GM21381 (cell line): Measurements from ENCODE around the gene MIS18A.

Source experiments
- ATAC-seq: cut with Tn5 transposase; IDR thresholded peaks from one replicate; pipeline ENCODE4 v1.9.1; 2021; ENCODE audit warnings: mild to moderate bottlenecking, moderate library complexity; ENCODE audit not compliant: unreplicated experiment

The MIS18A gene

GRCh38 chr21:32256873-32257620, 21.8 kb downstream of the MIS18A start:
- ATAC-seq, result no peak

DNA sequence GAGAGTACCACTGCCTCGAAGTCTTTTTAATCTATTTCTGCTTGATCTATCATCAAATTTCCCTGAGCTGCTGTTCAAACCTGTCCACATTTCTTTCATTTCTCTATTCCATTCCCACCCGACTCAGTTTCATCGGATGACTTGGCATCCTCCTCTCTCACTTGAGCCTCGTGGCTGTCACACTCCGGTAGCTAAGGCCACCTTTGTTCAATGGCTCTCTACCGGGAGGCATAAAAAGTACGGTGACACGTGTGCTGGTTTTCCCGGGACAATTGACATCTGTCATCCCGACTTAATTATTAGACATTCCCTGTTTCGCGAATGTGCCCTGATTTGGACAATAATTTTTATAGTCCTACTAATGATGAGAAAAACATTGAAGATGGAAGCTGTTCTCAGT, 22.6 kb downstream of the MIS18A start:
- ATAC-seq, result no peak

DNA sequence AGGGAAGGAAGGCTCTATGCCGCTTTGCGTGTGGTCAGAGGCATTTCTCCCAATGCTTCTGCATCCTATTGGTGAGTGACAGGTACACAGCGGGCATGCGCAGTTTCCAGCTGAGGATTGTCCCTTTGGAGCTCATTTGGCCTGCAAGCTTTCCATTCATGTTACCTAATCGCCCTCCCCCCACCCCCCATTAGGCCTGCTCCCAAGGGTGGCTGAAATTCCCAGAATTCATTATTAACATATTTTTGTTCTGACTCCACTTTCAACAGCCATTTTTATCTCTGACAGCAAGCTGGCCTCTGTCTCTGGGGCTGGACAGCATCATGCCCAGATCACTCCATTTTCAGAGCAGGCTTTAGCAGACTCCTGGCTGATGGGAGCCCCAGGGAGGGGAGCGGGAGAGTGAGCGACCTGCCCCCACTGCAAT, 25.6 kb downstream of the MIS18A start:
- no peak for ATAC-seq

DNA sequence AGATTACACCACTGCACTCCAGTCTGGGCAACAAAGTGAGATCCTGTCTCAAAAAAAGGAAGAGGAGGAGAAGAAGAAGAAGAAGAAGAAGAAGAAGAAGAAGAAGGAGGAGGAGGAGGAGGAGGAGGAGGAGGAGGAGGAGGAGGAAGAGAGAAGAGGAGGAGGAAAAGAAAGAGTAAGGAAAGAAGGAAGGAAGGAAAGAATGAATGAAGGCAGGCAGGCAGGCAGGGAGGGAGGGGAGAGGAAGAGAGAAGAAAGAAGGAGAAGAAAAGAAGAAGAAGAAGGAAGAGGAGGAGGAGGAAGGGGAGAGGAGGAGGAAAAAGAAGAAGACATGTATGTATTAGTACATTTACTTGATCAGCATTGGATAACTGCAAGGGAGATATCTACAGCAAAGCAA, 26.7 kb downstream of the MIS18A start:
- ATAC-seq, result no peak

DNA sequence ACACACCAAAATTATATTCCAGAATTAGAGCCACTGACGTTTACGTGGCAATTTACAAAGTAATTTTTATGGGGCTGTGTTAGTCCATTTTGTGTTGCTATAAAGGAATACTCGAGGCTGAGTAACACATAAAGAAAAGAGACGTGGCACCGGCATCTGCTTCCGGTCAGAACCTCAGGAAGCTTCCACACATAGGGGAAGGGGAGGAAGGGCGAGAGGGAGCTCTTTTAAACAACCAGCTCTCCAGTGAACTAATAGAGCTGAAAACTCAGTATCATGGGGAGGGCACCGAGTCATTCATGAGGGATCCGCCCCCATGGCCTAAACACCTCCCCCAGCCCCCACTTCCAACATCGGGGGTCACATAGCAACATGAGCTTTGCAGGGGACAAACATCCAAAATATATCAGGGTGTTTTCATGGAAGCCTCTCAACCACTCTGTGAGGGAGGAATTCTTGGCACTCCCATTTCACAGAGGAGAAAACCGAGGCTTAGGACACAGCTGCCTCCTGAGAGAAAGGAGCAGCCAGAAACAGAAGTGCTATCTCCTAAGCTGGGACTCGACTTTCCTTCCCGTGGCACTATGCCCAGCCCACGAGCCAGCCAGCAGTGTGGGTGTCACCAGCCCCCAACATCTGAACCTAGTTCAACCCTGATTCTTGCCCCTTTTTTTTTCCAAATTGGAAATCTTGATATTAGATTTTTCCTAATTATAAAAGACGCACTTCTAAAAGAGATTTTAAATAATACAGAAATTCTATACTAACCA, 29.2 kb downstream of the MIS18A start:
- ATAC-seq, result no peak

DNA sequence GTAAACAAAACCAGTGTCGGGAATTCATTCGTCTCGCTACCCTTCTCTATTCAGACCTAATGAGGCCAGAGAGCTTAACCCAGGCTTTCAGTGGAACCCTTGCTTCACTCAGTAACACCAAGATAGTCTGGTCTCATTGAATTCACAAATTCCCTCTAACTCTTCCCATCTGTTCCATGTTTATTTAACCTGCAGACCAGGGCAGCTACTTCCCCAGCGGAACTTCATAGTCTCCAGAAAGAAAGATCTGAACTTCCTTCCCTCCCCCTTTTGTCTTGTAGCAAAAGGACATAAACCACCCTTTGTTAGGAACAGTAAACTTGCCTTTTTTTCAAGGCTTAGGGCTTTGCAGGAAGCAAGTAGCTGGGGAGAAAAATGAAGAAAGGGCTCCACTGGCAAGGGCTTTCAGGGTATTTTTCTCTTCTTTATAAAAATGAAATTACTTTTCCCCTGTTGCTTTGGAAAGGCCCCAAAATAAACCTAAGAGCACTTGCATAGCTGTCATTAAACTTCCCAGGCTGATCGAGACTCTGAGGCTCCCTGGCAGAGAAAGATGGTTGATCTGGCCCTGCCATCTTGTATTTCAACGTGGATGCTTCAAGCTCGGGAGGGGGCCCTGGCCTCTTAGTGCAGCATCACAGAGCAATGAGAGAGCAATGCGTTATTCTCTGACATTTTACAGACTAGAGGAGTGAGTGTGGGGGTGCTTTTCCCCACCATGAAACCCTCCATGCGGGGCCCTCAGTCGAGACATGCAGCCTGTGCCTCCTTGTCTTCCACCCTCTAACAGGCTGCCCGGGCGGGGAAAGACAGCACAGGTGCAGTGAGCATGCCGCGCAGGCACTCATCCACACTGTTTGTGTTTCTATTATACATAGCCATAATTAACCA, 30.0 kb downstream of the MIS18A start:
- no peak for ATAC-seq

DNA sequence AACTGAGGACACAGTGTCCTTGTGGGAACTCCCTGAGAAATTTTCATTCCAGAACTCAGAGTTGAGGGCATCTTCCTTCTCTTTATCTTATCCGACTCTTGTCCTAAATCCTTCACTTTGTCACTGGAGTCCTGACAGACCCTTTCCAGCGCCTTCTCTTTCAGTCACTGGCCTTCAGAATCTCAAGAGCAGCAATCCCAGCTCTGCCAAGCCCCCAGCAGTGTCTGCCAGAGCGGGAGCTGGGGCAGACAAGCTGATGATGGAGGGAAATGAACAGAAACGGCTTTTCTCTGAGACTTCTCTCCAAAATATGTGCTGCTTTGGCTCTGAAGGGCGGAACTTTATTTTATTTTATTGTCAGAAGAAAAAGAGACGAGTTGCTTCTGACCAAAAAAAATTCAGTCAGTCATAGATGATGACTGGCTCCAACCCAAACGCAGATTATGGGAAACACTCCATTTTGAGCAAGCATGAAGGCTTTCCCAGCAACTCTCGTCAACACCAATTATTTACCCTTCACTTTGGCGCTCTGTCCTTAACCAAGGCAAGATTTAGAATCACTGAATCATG, 32.2 kb downstream of the MIS18A start:
- ATAC-seq, result no peak

- ATAC-seq, result no peak
Measured at GRCh38 chr21:32245971-32246370, 32.9 kb downstream of the MIS18A start.

- no peak for ATAC-seq
Measured at GRCh38 chr21:32240851-32241687, 37.8 kb downstream of the MIS18A start.

- ATAC-seq, result no peak
Measured at GRCh38 chr21:32239551-32239950, 39.3 kb downstream of the MIS18A start.

DNA sequence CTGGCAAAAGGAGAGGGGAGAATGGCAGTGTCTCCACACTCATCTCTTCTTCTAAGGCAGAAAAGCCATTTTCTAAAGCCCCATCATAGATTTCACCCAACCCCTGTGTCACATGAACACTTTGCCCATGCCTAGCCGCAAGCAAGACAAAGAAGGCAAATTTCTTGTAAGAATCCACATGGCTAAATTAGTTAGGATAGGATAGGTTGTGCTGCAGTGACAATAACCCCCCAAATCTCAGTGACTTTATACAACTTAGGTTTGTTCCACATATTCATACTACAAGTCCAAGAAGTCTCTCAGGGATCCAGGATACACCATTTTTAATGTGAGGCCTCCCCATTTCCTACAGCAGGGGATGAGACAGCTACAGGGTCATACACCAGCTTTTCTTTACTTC, 40.8 kb downstream of the MIS18A start:
- ATAC-seq, result no peak

- ATAC-seq, result no peak
Measured at GRCh38 chr21:32237021-32237420, 41.8 kb downstream of the MIS18A start.

GRCh38 chr21:32233722-32234301, 45.0 kb downstream of the MIS18A start:
- ATAC-seq, result no peak

DNA sequence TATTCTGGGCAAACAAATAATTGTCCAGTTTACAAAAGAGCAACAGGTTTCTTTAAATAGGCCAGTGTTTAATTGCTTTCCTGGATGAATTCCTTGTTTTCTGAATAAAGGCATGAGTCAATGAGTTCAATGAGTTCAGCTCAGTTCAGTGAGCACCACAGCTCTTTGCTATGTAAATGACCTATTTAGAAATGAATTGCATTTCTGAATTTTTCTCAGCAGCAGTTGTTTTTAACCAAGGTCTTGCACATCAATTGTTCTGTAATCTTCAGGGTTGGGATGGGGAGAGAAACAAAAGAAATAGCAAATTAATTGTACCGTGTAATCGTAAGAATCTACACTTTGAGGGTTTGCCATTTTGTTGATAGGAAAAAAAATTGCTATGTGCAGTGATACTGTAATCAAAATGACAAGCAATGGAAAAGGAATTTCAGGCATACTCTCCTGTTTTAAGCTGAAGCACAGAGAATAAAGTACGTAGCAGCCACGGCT, 45.7 kb downstream of the MIS18A start:
- ATAC-seq, result no peak

DNA sequence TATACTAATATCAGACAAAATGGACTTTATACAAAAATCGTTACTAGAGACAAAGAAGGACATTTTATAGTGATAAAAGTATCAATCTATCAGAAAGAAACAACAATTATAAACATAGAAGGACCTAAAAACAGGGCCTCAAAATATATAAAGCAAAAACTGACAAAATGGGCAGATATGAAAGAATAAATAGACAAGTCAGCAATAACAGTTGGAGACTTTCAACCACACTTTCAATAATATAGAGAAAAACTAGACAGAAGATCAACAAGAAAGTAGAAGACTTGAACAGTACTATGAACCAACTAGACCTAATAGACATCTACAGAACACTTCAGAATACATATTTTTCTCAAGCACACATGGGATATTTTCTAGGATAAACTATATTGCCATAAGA, 52.4 kb downstream of the MIS18A start:
- no peak for ATAC-seq
